Measurements from ENCODE around the gene MYCBP2.
"Not testable (repeated sequence)": the region's sequence is repeated elsewhere in the genome, so short reads cannot be mapped to it uniquely, and the experiment has no call there.

MYCBP2 gene

DNA sequence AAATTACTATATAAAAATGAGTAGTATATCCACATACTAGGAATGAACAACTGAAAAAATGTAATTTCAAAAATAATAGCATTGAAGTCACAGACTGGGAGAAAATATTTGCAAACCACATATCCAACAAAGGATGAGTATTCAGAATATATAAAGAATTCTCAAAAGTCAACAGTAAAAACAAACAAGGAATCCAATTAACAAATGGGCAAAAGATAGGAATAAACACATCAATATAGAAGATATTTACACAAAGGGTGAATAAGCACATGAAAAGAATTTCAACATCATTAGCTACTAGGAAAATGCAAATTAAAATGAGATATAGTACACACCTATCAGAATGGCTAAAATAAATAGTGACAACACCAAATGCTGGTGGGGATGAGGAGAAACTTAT, 37.0 kb downstream of the MYCBP2 start:
- DNase-seq: no peak

DNA sequence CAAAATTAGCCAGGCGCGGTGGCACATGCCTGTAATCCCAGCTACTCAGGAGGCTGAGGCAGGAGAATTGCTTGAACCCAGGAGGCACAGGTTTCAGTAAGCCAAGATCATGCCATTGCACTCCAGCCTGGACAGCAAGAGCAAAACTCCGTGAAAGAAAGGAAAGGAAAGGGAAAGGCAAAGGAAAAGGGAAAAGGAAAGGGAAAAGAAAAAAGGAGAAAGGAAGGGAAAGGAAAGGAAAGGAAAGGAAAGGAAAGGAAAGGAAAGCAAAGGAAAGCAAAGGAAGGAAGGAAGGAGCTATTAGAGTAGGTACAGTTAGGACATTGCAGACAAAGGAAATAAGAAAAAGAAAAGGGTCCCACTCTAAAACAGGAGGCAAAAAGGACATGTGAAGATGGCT, 41.3 kb downstream of the MYCBP2 start:
- not testable (repeated sequence) for DNase-seq

DNA sequence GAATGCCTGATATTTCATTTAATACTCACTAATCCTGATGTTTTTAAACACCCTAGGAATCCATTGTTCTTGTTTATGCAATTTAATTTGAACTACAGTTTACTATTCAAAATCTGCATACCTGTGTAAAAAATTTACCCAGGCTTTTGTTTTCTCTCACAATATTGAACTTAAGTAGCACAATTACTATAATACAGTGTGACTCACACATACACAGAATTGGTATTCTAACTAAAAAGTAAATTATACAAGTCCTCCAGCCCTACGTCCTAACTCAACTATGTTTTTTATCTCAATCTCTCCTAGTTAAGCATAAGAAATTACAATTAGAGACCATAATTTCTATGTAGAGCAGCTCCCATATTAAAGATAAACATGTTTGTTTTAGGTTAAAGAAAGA, 41.8 kb downstream of the MYCBP2 start:
- DNase-seq: no peak

DNA sequence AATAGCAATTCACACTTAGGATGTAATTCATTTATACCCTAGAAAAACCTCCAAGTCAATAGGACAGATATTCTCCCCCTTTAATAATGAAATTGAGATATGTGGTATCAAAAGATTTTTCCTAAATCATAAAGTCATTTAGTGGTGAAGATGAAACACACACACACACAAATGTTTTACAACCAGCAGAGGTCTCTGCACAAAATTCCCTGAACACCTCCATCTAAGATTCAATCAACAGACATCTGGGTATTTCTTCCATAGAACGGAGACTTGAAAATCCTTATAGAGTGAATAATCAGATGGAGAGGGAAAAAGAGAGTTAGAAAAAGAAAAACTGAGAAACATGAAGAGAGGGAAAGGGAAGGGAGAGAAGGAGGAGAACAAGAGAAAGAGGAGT, 52.8 kb downstream of the MYCBP2 start:
- no peak for DNase-seq

DNA sequence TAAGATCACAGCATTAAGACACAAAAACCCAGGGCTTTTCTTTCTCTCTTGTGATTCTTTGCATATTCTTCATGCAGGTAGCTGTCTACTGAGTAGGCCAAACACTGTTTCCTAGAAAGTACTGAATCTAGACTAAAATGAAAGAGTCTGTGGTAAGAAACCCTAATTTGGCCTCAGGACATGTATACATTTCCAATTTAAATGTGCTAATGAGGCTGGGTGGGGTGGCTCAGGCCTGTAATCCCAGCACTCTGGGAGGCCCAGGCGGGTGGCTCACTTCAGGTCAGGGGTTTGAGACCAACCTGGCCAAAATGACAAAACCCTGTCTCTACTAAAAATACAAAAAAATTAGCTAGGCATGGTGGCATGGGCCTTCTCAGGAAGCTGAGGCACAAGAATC, 57.8 kb downstream of the MYCBP2 start:
- DNase-seq: no peak

DNA sequence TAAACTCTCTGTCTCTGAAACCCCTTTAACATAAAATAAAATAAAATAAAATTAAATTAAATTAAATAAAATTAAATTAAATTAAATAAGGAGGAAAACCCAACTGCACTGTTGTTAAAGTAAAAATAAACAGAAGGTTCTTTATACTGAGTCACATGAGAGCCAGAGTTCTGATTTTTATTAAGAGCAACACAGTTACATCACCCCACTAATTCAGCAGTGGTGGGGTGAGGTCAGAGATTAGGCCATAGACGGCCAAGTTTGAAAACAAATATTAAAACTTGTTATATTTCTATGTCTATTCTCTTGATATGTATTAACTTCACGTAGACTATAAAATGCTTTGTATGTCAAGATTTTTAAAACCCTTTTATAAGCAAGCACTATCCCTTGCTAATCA, 59.5 kb downstream of the MYCBP2 start:
- no peak for DNase-seq

DNA sequence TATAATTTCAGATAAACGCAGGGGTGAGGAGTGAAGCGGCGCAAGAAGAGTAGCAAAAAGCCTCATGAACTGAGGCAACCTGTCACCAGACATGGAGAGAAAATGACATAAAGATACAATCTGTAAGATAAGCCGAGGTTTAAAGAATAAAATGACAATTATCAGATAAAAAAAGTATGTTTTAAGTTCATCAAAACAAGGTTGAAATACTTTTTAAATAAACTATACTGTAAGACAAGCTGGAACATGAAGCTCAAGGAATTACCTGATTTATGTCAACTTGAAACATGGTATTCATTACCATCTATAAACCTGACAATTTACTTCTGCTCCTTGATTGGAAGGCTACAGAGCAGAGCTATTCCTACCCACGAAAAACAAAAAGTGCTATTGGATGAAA, 61.6 kb downstream of the MYCBP2 start:
- no peak for DNase-seq

DNA sequence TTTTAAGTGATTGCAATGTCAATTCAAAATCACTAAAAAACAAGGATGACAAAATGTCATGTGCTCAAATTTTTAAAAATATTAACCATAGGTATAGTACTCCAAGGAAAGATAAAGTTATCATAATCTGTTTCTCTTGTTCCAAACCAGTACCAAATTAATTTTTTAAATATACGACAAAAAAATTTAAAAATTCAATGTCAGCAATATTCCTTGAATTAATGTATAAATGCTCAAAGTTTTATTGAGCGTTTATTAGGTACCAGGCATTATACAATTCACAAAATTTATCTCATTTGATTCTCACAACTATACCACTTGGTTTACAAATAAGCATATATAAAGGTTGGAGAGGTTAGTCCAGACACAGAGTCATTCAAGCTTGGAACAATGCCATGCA, 64.7 kb downstream of the MYCBP2 start:
- DNase-seq: no peak

DNA sequence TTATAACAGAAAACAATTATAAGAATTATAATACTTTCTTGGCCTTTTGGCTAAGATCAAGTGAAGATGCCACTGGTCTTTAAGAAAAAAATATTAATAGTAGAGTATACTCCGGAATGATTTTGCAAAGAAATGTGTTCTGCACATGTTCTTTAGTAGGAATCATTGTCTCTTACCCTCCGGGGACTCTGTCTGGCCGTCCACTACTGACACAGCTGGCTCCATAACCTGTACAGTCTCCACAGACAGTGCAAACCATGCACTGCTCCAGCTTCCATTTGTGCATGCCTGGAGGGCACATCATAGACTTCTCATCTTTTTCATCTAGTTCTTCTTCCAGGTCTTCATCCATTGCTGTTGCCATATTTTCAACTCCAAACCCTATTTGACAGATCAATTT, 75.9 kb downstream of the MYCBP2 start:
- no peak for DNase-seq

DNA sequence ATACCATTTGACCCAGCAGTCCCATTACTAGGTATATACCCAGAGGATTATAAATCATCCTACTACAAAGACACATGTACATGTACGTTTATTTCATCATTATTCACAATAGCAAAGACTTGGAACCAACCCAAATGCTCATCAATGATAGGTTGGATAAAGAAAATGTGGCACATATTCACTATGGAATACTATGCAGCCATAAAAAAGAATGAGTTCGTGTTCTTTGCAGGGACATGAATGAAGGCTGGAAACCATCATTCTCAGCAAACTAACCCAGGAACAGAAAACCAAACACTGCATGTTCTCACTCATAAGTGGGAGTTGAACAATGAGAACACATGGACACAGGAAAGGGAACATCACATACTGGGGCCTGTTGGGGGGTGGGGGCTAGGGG, 81.7 kb downstream of the MYCBP2 start:
- DNase-seq: not testable (repeated sequence)

DNA sequence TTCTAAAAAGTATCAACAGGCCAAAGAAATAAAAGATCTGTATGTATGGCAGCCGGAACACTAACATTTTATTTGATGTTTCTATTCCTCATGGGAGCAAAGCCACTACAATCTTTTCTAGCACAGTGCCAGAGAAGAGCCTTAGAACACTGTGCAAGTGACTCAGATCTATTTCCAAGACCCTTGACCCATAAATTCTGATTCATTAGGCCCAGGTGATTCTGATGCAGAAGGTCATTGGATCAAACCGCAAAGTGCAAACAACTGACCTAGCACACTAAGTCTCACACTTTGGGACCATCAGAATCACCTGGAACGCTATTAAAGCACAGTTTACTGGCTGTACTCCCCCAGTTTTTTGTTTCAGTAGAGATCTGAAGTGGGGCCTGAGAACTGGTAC, 87.6 kb downstream of the MYCBP2 start:
- DNase-seq: no peak

DNA sequence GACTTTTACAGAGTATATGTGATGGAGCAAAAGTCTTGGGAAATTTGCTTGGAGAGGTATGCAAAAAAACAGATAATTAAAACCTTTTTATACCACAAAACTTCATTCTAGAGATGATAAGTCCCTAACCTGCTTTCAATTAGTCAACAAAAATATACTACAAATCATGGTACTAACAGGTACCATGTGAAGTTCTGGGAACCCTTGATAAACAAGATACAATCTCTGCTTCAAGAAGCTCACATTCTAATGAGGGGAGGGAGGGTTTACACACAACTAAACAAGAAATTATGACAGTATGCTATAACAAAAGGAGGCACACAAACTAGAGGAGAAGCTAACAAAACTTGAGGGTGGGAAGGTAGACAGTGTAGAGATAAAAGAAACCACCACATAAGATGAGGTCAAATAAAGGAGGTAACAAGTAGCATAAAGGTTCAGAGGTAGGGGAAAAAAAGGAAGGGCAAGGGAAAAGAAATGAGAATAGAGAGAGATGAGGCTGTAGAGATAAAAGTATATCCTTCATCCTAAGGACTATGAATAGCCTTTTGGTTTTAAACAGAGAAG, 91.4 kb downstream of the MYCBP2 start:
- no peak for DNase-seq

DNA sequence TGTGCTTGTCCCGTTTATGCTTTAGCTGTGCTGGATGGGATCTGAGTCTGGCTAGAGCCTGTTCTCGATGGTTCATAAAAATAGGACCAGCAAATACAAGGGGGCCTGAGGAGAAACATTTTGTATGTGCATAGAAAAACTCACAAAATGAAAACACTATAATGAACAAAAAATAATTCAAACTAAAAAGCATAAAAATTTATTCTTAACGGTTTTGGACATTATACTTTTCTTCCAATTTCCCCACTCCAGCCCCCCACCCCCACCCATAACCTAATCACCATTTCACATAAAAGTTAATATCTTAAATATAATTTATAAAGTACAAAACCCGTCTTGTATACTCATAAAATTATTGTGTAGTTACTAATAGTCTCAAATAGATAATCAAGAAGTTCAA, 93.7 kb downstream of the MYCBP2 start:
- no peak for DNase-seq

DNA sequence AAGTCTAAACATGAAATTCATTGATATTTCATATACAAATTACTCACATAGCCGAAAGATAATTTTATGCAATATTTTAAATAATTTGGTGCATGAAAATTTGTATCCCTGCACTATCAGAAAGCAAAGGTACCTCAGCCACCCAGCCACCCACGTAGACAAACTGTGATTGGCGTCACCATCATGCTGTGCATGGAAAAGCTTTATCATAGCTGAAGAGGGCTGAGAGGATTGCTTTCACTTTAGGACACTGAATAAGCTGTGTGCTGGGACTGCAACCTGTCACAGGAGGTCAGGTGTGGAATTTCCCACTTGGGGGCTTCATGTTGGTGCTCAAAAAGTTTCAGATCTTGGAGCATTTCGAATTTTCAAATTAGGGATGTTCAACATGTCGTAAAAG, 96.3 kb downstream of the MYCBP2 start:
- no peak for DNase-seq

DNA sequence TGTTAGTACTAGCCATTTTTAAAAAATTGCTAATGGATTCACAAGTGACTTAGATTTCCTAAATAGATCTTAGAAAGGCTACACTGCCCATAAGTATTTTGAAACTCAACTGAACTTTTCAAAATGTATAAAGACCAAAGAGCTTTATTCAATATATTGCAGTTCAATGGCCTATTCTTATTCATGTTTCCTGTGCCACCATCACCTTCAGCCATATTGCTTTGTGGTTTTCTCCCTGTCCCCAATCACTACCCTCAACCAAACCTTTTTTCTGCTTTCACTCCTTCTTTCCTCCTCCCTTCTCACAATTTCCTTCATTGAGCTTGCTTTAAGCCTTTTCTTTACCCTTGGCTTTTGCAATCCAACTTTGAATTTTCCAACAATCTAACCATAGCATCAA, 100.9 kb downstream of the MYCBP2 start:
- DNase-seq: no peak

DNA sequence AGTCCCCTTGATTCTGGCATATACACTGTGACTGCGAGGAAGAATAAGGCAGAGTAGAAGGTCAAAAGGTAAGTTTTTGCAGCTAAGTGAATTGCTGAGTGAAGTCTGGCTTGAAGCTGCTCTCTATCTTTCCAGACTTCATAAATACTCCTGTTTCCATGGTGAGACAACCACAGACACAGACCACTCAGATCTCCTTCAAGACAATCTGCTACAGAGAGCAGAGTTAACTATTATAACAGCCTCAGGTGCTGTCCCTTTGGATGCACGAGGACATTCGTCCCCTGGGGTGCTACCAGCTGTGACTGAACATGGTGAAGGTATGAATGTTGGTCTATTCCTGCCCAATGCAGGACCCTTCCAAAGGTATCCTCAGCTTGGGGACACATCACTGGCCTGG, 104.0 kb downstream of the MYCBP2 start:
- no peak for DNase-seq

DNA sequence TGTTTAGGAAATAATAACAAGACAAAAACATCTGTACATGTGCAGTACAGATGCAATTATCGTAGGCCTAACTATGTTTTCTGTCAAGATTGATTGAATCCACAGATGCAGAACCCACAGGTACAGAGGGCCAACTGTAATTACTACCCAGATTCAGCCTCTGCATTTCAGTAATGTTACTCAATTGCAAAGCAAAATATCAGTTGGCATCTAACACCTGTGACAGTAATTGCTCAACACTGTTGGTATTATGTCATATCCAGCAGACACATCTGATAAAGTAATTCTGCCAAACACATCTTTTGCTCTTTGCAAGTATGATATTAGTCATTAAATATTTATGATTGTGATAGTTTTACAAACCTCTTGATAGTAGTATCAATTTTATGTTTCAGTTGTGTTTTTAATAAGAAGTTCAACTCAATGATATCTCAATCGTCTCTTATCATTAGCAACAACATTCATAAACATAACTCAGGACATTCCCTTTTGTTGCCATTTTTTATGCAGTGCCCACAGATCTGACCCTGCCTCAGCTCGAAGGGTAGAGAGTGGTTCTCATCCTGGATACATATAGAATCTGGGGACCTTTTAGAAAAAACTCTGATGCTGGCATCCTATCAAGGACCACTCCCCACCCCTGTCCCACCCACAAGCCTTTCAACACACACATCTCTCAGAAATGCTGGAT, 104.7 kb downstream of the MYCBP2 start:
- no peak for DNase-seq

DNA sequence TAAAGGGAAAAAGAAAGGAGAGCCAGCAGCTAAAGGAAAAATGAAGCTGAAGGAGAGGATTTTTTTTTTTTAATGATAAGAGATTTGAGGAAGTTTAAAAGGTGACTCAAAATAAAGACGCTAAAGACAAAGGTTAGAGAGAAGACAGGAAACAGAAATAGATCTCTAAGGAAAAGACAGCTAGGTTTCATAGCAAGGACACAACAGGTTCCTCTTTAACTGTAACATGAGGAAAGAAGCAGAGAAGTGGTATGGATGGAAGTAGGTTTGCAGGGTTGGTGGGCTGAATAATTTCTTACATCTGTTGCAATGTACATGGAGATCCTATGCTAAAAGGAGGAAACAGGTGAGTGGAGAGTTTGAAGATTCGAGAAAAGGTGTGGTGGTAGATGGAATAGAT, 107.5 kb downstream of the MYCBP2 start:
- DNase-seq: no peak

DNA sequence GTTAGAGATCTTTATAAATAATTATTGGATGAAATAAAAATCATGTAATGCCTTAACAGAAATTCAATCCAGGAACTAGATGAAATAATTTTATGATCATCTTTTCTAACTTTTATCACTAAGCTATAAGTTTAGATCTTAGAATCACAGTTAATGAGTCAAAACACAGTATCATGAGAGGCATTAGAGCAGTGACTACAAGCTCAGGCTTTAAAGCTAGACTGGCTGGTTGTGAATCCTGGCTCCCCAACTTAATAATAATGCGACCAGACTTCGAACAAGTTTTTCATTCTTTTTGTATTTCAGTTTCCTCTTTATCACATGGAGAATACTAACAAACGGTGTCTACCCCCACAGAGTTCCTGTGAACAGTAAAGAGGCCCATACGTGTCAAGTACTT, 108.6 kb downstream of the MYCBP2 start:
- DNase-seq: peak in 1 of 2 experiments; percentile 2

DNA sequence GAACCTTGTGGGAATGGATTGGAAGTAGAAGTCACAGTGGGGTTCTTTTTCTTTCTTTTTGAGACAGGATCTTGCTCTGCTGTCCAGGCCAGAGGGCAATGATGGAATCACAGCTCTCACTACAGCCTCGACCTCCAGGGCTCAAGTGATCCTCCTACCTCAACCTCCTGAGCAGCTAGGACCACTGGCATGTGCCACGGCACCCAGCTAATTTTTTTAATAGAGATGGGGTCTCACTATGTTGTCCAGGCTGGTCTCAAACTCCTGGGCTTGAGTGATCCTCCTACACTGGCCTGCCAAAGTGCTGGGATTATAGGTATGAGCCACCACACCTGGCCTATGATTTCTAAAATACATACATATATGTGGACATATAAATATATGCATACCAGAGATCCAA, 111.4 kb downstream of the MYCBP2 start:
- no peak for DNase-seq

DNA sequence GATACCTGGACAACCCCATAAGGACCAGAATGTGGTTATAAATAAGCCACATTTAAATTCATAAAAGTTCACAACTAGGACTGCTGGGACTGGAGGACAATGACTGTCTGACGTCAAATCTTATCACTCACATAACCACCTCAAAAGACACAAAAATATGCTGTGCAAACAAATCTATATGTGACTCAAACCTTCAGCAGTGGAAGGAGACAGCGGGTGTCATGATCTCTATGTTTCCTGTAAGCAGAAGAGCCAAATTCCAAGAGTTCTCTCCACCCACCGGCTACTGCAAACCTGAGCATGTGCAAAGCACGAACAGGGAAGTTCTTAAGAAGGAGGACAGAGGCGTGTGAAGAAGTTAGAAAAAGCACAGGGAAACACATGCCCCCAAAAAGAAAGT, 113.2 kb downstream of the MYCBP2 start:
- DNase-seq: no peak

DNA sequence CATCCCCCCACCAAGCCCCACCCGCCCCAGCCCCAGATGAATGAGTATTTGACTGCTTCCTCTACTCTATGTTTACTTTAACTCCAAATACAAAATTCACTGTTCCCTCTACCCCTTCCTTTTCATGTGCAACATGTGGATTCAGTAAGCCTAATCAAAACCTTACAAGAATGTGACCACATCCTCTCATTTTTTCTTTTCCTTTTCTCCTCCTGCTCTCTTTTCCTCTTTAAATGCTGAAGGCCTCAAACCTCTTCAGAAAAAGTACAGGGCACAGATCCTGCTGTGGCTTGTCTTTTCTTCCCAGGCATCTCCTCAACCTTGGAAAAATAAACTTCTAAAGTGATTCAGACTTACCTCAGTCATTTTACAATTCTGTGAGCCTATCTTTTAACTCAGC, 119.0 kb downstream of the MYCBP2 start:
- DNase-seq: no peak

DNA sequence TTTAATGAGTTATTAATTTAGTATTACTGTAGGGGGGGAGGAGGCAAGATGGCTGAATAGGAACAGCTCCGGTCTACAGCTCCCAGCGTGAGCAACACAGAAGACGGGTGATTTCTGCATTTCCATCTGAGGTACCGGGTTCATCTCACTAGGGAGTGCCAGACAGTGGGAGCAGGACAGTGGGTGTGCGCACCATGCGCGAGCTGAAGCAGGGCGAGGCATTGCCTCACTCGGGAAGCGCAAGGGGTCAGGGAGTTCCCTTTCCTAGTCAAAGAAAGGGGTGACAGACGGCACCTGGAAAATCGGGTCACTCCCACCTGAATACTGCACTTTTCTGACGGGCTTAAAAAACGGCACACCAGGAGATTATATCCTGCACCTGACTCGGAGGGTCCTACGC, 127.9 kb downstream of the MYCBP2 start:
- not testable (repeated sequence) for DNase-seq

DNA sequence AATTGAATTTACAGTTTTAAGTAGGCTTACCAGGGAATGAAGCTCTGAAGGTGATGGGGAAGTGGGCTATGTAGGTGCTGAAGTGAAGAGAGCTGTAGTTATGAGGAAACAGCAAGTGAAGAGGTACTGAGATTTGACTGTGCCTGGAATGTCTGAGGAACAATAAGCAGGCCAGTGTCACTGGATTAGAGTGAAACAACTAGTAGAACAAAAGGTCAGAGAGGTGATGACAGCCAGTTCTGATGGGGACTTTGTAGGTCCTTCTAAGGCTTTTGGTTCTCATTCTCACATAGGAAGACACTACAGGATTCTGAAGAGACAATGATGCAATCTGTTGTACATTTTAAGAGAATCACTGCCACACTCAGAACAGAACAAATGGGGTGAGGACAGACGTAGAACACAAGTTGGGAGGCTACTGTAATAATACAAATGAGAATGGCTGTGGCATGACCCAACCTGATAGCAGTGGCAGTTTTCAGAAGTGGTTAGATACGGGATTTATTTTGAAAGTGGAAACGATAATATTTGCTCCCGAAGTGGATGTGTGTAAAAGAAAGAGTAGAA, 130.8 kb downstream of the MYCBP2 start:
- DNase-seq: no peak

DNA sequence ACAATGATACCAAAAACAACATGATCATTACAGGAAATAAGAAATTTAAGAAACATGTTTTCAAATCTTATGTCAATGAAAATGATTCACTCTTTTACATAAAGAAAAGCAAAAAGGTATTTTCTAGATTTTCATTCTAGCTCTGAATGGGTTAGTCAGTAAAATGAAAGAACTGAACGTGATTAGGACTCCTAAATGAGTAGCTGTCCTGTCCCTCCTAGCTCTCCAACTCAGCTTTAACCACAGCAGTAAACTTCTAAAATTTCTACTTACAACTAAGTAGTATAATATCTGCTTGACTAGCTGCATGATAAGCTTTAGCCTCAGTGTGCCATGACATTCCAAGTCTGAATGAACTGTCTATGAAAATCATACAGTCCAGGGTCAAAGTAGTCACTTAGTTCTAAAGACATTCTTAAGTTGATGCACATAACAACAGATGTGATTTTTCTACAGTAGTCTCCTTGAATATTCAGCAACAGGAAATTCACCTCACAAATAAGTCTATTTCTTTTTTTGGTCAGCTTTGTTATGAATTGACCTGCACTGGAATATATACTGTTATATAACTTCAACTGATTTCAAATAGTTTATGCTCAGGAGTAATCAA, 136.4 kb downstream of the MYCBP2 start:
- no peak for DNase-seq
